ENCODE results near the gene TMEM132D. TPM values are rescaled to one million over a fixed set of nuclear protein-coding genes. Genes with fewer than 3 reads are reported as not detected.

Gene TMEM132D
- total and polyA plus RNA-seq, 2 donors from 2014 or later: 0.13 TPM; not detected in 1

GRCh38 chr12:129371268-129371667 is 532.6 kb downstream of the TMEM132D start:
- Histone ChIP-seq H3K27ac (ENCODE audit: low read depth in 2 of 2, low read length in 2 of 2) (no peak overlapping the region), H3K36me3 (ENCODE audit: control insufficient read depth in 2 of 3, insufficient read depth in 3 of 3, low read length in 3 of 3) (no peaks in the 10 kb centered on the region), H3K27me3 (ENCODE audit: control insufficient read depth, insufficient read depth, low read length) (no peaks in the 10 kb centered on the region), H3K4me3 (ENCODE audit: low read length in 3 of 3) (no peak overlapping the region), H3K9me3 (ENCODE audit: control insufficient read depth in 2 of 3, insufficient read depth in 1 of 3, low read length in 3 of 3) (peaks cover 0 to 8% (median 3%) of the 10 kb centered on the region in 3 donors), H3K9ac (ENCODE audit: low read length in 3 of 3) (no peak overlapping the region), H3K4me1 (ENCODE audit: control insufficient read depth in 2 of 3, insufficient read depth in 2 of 3, low read depth in 1 of 3, low read length in 3 of 3) (no peaks in the 10 kb centered on the region)
- no peak for TF ChIP-seq CTCF (IDR thresholded peaks at IDR 0.05; ENCODE audit: borderline replicate concordance, extremely low read depth, insufficient read depth)
- DNase-seq (no peak), FAIRE-seq (no peak)
- intact Hi-C loops (cut with DNase I): no loop called here

- intact Hi-C loops (cut with DNase I): no loop called here
- DNase-seq: no peak
These were observed 537.2 kb downstream of the TMEM132D start for GRCh38 chr12:129366656-129367055.

GRCh38 chr12:129363041-129363440 is 540.8 kb downstream of the TMEM132D start:
- Histone ChIP-seq H3K9ac (ENCODE audit: low read length in 3 of 3) (no peak overlapping the region), H3K27me3 (ENCODE audit: control insufficient read depth, insufficient read depth, low read length) (no peaks in the 10 kb centered on the region), H3K36me3 (ENCODE audit: control insufficient read depth in 2 of 3, insufficient read depth in 3 of 3, low read length in 3 of 3) (no peaks in the 10 kb centered on the region), H3K4me1 (ENCODE audit: control insufficient read depth in 2 of 3, insufficient read depth in 2 of 3, low read depth in 1 of 3, low read length in 3 of 3) (no peaks in the 10 kb centered on the region), H3K27ac (ENCODE audit: low read depth in 2 of 2, low read length in 2 of 2) (no peak overlapping the region), H3K9me3 (ENCODE audit: control insufficient read depth in 2 of 3, insufficient read depth in 1 of 3, low read length in 3 of 3) (no peaks in the 10 kb centered on the region), H3K4me3 (ENCODE audit: low read length in 3 of 3) (no peak overlapping the region)
- TF ChIP-seq CTCF (IDR thresholded peaks at IDR 0.05; ENCODE audit: borderline replicate concordance, extremely low read depth, insufficient read depth): no peak
- DNase-seq: peak in 1 of 5 donors; percentile 18
- FAIRE-seq: no peak
- intact Hi-C loops (cut with DNase I): no loop called here

More at GRCh38 chr12:129366656-129367055, 537.2 kb downstream of the TMEM132D start:
- no peak overlapping the region for H3K4me3 ChIP-seq (ENCODE audit: low read length in 3 of 3)
- no peaks in the 10 kb centered on the region for H3K36me3 ChIP-seq (ENCODE audit: control insufficient read depth in 2 of 3, insufficient read depth in 3 of 3, low read length in 3 of 3)
- peaks cover 0 to 3% (median 3%) of the 10 kb centered on the region in 3 donors for H3K9me3 ChIP-seq (ENCODE audit: control insufficient read depth in 2 of 3, insufficient read depth in 1 of 3, low read length in 3 of 3)
- no peaks in the 10 kb centered on the region for H3K27me3 ChIP-seq (ENCODE audit: control insufficient read depth, insufficient read depth, low read length)
- no peak overlapping the region for H3K27ac ChIP-seq (ENCODE audit: low read depth in 2 of 2, low read length in 2 of 2)
- FAIRE-seq: no peak
- no peak overlapping the region for H3K9ac ChIP-seq (ENCODE audit: low read length in 3 of 3)
- H3K4me1 ChIP-seq (ENCODE audit: control insufficient read depth in 2 of 3, insufficient read depth in 2 of 3, low read depth in 1 of 3, low read length in 3 of 3): no peaks in the 10 kb centered on the region
- no peak for TF ChIP-seq CTCF (IDR thresholded peaks at IDR 0.05; ENCODE audit: borderline replicate concordance, extremely low read depth, insufficient read depth)

- no peaks in the 10 kb centered on the region for H3K27me3 ChIP-seq (ENCODE audit: control insufficient read depth, insufficient read depth, low read length)
- no peak overlapping the region for H3K27ac ChIP-seq (ENCODE audit: low read depth in 2 of 2, low read length in 2 of 2)
- FAIRE-seq (no peak), DNase-seq (no peak)
- no peaks in the 10 kb centered on the region for H3K36me3 ChIP-seq (ENCODE audit: control insufficient read depth in 2 of 3, insufficient read depth in 3 of 3, low read length in 3 of 3)
- H3K9ac ChIP-seq (ENCODE audit: low read length in 3 of 3): no peak overlapping the region
- intact Hi-C loops (cut with DNase I): no loop called here
- no peaks in the 10 kb centered on the region for H3K9me3 ChIP-seq (ENCODE audit: control insufficient read depth in 2 of 3, insufficient read depth in 1 of 3, low read length in 3 of 3)
- no peak overlapping the region for H3K4me3 ChIP-seq (ENCODE audit: low read length in 3 of 3)
- H3K4me1 ChIP-seq (ENCODE audit: control insufficient read depth in 2 of 3, insufficient read depth in 2 of 3, low read depth in 1 of 3, low read length in 3 of 3): no peaks in the 10 kb centered on the region
- no peak for TF ChIP-seq CTCF (IDR thresholded peaks at IDR 0.05; ENCODE audit: borderline replicate concordance, extremely low read depth, insufficient read depth)
These were observed 546.6 kb downstream of the TMEM132D start for GRCh38 chr12:129357233-129357632.

Measured in kidney (tissue), 14 donors.